ENCODE measurements around the gene RPL12.

Gene RPL12

GRCh38 chr9:127450830-127451607 is at the start of gene RPL12, which contains the start of gene LRSAM1:
TSS of gene RPL12 (minus strand) at chr9:127451406. CDS start at chr9:127451317, 89 bp downstream.
TSS of gene LRSAM1 (plus strand) at chr9:127451510. CDS start at chr9:127454528, 3,018 bp downstream.
- Mint-ChIP-seq H3K4me1 (peaks cover 60% of the 10 kb centered on the region), H3K9me3 (no peaks in the 10 kb centered on the region)

GRCh38 chr9:127500862-127501261 is 49.7 kb upstream of the RPL12 start:
- peaks cover 35% of the 10 kb centered on the region for H3K36me3 Mint-ChIP-seq
- H3K4me3 Mint-ChIP-seq, result no peak overlapping the region
- no peak for ATAC-seq
- H3K27ac Mint-ChIP-seq, result peak overlapping the region; percentile 40
- H3K9me3 Mint-ChIP-seq, result no peaks in the 10 kb centered on the region
- no peak for DNase-seq (ENCODE audit: low spot score in 2 of 2)
- H3K4me1 Mint-ChIP-seq, result no peaks in the 10 kb centered on the region

More at GRCh38 chr9:127450830-127451607, at the start of gene RPL12, which contains the start of gene LRSAM1:
- peak; percentile 100 for DNase-seq (ENCODE audit: low spot score in 2 of 2)
- ATAC-seq, result peak; percentile 81
- peaks cover 76% of the 10 kb centered on the region for H3K36me3 Mint-ChIP-seq
- H3K4me3 Mint-ChIP-seq, result peak within 1 kb of the TSS; percentile 86
- H3K27ac Mint-ChIP-seq, result peak within 1 kb of the TSS; percentile 97

GRCh38 chr9:127500399-127500798 is 49.2 kb upstream of the RPL12 start:
- Mint-ChIP-seq H3K4me3 (no peak overlapping the region), H3K27ac (peak overlapping the region; percentile 40), H3K36me3 (peaks cover 36% of the 10 kb centered on the region), H3K9me3 (no peaks in the 10 kb centered on the region), H3K4me1 (no peaks in the 10 kb centered on the region)
- DNase-seq (ENCODE audit: low spot score in 2 of 2), result no peak
- no peak for ATAC-seq

- Mint-ChIP-seq H3K4me1 (no peaks in the 10 kb centered on the region), H3K4me3 (no peak overlapping the region), H3K27ac (peak overlapping the region; percentile 60), H3K9me3 (no peaks in the 10 kb centered on the region), H3K36me3 (peaks cover 45% of the 10 kb centered on the region)
- no peak for DNase-seq (ENCODE audit: low spot score in 2 of 2)
- no peak for ATAC-seq
Observed at GRCh38 chr9:127498298-127498697, 47.1 kb upstream of the RPL12 start.

GRCh38 chr9:127497656-127498290 is 46.6 kb upstream of the RPL12 start:
- Mint-ChIP-seq H3K4me3 (no peak overlapping the region), H3K9me3 (no peaks in the 10 kb centered on the region), H3K4me1 (no peaks in the 10 kb centered on the region), H3K36me3 (peaks cover 46% of the 10 kb centered on the region), H3K27ac (peak overlapping the region; percentile 60)
- ATAC-seq (no peak), DNase-seq (ENCODE audit: low spot score in 2 of 2) (no peak)

GRCh38 chr9:127496974-127497373 is 45.8 kb upstream of the RPL12 start:
- Mint-ChIP-seq H3K27ac (no peak overlapping the region), H3K4me3 (no peak overlapping the region), H3K9me3 (no peaks in the 10 kb centered on the region), H3K4me1 (no peaks in the 10 kb centered on the region), H3K36me3 (peaks cover 46% of the 10 kb centered on the region)
- ATAC-seq, result no peak
- no peak for DNase-seq (ENCODE audit: low spot score in 2 of 2)

- no peak for ATAC-seq
- peak overlapping the region; percentile 45 for H3K27ac Mint-ChIP-seq
Observed at GRCh38 chr9:127495884-127496555, 44.8 kb upstream of the RPL12 start.

GRCh38 chr9:127494304-127494702 is 43.1 kb upstream of the RPL12 start:
- no peak for ATAC-seq
- peaks cover 37% of the 10 kb centered on the region for H3K36me3 Mint-ChIP-seq

More at GRCh38 chr9:127495884-127496555, 44.8 kb upstream of the RPL12 start:
- DNase-seq (ENCODE audit: low spot score in 2 of 2), result no peak
- H3K4me1 Mint-ChIP-seq, result no peaks in the 10 kb centered on the region
- H3K4me3 Mint-ChIP-seq, result no peak overlapping the region
- no peaks in the 10 kb centered on the region for H3K9me3 Mint-ChIP-seq
- peaks cover 38% of the 10 kb centered on the region for H3K36me3 Mint-ChIP-seq

GRCh38 chr9:127493592-127494303 is 42.5 kb upstream of the RPL12 start:
- Mint-ChIP-seq H3K9me3 (no peaks in the 10 kb centered on the region), H3K36me3 (peaks cover 42% of the 10 kb centered on the region), H3K27ac (no peak overlapping the region), H3K4me3 (no peak overlapping the region), H3K4me1 (no peaks in the 10 kb centered on the region)
- no peak for ATAC-seq
- DNase-seq (ENCODE audit: low spot score in 2 of 2), result no peak

More at GRCh38 chr9:127494304-127494702, 43.1 kb upstream of the RPL12 start:
- Mint-ChIP-seq H3K4me3 (no peak overlapping the region), H3K27ac (no peak overlapping the region), H3K9me3 (no peaks in the 10 kb centered on the region), H3K4me1 (no peaks in the 10 kb centered on the region)
- DNase-seq (ENCODE audit: low spot score in 2 of 2), result no peak

GRCh38 chr9:127492616-127493015 is 41.4 kb upstream of the RPL12 start:
- ATAC-seq (no peak), DNase-seq (ENCODE audit: low spot score in 2 of 2) (no peak)
- no peaks in the 10 kb centered on the region for H3K4me1 Mint-ChIP-seq
- peaks cover 50% of the 10 kb centered on the region for H3K36me3 Mint-ChIP-seq
- no peaks in the 10 kb centered on the region for H3K9me3 Mint-ChIP-seq
- no peak overlapping the region for H3K4me3 Mint-ChIP-seq
- H3K27ac Mint-ChIP-seq, result no peak overlapping the region

- no peaks in the 10 kb centered on the region for H3K9me3 Mint-ChIP-seq
- ATAC-seq, result peak; percentile 11
- H3K4me1 Mint-ChIP-seq, result no peaks in the 10 kb centered on the region
- peaks cover 49% of the 10 kb centered on the region for H3K36me3 Mint-ChIP-seq
- no peak for DNase-seq (ENCODE audit: low spot score in 2 of 2)
- no peak overlapping the region for H3K27ac Mint-ChIP-seq
- H3K4me3 Mint-ChIP-seq, result no peak overlapping the region
Observed at GRCh38 chr9:127491516-127491915, 40.3 kb upstream of the RPL12 start.

GRCh38 chr9:127490535-127491230 is 39.5 kb upstream of the RPL12 start:
- no peak overlapping the region for H3K4me3 Mint-ChIP-seq
- H3K36me3 Mint-ChIP-seq, result peaks cover 47% of the 10 kb centered on the region
- H3K4me1 Mint-ChIP-seq, result no peaks in the 10 kb centered on the region
- no peak overlapping the region for H3K27ac Mint-ChIP-seq
- H3K9me3 Mint-ChIP-seq, result no peaks in the 10 kb centered on the region
- DNase-seq (ENCODE audit: low spot score in 2 of 2) (no peak), ATAC-seq (no peak)

- peaks cover 58% of the 10 kb centered on the region for H3K36me3 Mint-ChIP-seq
- no peak for DNase-seq (ENCODE audit: low spot score in 2 of 2)
Observed at GRCh38 chr9:127489471-127490115, 38.4 kb upstream of the RPL12 start.

GRCh38 chr9:127488946-127489345 is 37.7 kb upstream of the RPL12 start:
- DNase-seq (ENCODE audit: low spot score in 2 of 2) (no peak), ATAC-seq (no peak)
- H3K36me3 Mint-ChIP-seq, result peaks cover 62% of the 10 kb centered on the region

More at GRCh38 chr9:127489471-127490115, 38.4 kb upstream of the RPL12 start:
- Mint-ChIP-seq H3K4me1 (no peaks in the 10 kb centered on the region), H3K9me3 (no peaks in the 10 kb centered on the region), H3K4me3 (no peak overlapping the region), H3K27ac (no peak overlapping the region)
- no peak for ATAC-seq

More at GRCh38 chr9:127488946-127489345, 37.7 kb upstream of the RPL12 start:
- Mint-ChIP-seq H3K27ac (peak overlapping the region; percentile 29), H3K4me1 (no peaks in the 10 kb centered on the region), H3K9me3 (no peaks in the 10 kb centered on the region), H3K4me3 (no peak overlapping the region)

Measured in stimulated activated effector memory CD8-positive, alpha-beta T cell treated with anti-CD3 and anti-CD28 coated beads, Interleukin-12 subunit alpha, Interleukin-12 subunit beta, amount 100 ng/mL, for 72 hours (primary cell).